ENCODE results near the gene C6.

C6 gene

GRCh38 chr5:41213340-41213739 is at the start of gene C6:
Gene C6 (minus strand): TSS chr5:41213532. CDS start chr5:41203230, 10,302 bp downstream.
- TF ChIP-seq, protein P1, sequence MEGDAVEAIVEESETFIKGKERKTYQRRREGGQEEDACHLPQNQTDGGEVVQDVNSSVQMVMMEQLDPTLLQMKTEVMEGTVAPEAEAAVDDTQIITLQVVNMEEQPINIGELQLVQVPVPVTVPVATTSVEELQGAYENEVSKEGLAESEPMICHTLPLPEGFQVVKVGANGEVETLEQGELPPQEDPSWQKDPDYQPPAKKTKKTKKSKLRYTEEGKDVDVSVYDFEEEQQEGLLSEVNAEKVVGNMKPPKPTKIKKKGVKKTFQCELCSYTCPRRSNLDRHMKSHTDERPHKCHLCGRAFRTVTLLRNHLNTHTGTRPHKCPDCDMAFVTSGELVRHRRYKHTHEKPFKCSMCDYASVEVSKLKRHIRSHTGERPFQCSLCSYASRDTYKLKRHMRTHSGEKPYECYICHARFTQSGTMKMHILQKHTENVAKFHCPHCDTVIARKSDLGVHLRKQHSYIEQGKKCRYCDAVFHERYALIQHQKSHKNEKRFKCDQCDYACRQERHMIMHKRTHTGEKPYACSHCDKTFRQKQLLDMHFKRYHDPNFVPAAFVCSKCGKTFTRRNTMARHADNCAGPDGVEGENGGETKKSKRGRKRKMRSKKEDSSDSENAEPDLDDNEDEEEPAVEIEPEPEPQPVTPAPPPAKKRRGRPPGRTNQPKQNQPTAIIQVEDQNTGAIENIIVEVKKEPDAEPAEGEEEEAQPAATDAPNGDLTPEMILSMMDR (IDR thresholded peaks at IDR 0.05; ENCODE audit: insufficient read depth, low read depth, low read length, missing control alignments): no peak
- H3K4me3 ChIP-seq (ENCODE audit: low read depth, low read length): no peak within 1 kb of the TSS
- DNase-seq (ENCODE audit: low read depth): no peak

DNA sequence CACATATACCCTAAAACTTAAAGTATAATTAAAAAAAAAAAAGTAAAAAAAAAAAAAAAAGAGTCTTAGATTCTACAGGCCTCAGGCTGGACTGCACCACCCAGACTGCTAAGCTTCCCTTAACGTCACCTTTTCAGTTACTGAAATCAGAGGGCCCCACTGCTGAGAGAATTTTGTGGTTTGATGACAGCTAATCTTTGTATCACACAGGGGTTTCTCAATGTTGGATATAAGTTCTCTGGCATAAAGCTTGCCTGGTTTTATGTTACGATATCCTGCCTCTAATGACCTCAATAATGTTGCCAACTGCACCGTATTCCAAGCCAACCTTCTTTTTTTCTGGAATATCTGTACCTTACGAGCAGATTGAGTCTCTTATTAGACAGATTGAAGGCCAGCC is 43.1 kb upstream of the C6 start:
- TF ChIP-seq, protein P1 (IDR thresholded peaks at IDR 0.05; ENCODE audit: insufficient read depth, low read depth, low read length, missing control alignments): no peak
- H3K4me3 ChIP-seq (ENCODE audit: low read depth, low read length): no peak overlapping the region
- no peak for DNase-seq (ENCODE audit: low read depth)

DNA sequence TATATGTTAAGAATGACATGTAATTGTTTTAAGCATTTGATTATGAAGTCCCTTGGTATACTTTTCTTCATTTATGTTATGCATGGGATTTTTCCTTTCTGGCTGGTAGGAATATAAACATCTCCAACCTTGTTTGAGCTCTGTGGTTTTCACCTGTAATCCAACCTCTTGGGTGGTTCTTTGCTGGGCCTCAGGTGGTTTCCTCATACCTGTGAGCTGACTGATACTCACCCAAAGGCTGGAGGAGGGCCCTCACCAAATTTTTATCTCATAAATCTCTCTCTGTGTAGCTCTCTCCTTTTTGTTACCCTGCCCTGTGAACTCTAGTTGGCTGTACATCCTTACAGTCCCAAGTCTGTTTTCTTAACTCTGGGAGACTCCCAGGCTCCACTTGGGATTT is 39.8 kb upstream of the C6 start:
- TF ChIP-seq, protein P1 (IDR thresholded peaks at IDR 0.05; ENCODE audit: insufficient read depth, low read depth, low read length, missing control alignments): no peak
- H3K4me3 ChIP-seq (ENCODE audit: low read depth, low read length): no peak overlapping the region
- DNase-seq (ENCODE audit: low read depth): no peak

DNA sequence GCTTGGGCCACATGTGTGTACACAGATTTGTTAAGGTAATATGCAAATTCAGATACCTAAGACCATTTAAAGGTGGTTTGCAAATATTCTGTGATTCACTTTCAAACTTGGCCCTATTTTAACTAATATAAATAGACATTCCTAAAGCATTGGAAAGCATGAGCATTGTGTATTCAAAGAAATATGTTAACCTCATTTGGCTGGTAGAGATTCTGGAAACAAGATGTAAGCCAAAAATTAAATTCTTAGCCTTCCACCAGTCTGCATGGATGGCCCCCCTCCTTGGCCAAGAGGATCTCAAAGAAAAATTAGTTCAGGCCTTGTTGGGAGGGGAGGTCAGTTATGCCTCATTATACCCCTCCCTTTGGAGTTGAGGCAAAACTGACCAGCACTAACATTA is 38.7 kb upstream of the C6 start:
- DNase-seq (ENCODE audit: low read depth): no peak
- TF ChIP-seq, protein P1 (IDR thresholded peaks at IDR 0.05; ENCODE audit: insufficient read depth, low read depth, low read length, missing control alignments): no peak
- H3K4me3 ChIP-seq (ENCODE audit: low read depth, low read length): no peak overlapping the region

GRCh38 chr5:41250351-41250987 is 37.1 kb upstream of the C6 start:
- no peak for DNase-seq (ENCODE audit: low read depth)
- H3K4me3 ChIP-seq (ENCODE audit: low read depth, low read length): no peak overlapping the region

GRCh38 chr5:41247135-41247534 is 33.8 kb upstream of the C6 start:
- TF ChIP-seq, protein P1 (IDR thresholded peaks at IDR 0.05; ENCODE audit: insufficient read depth, low read depth, low read length, missing control alignments): no peak
- DNase-seq (ENCODE audit: low read depth): no peak
- H3K4me3 ChIP-seq (ENCODE audit: low read depth, low read length): no peak overlapping the region

More at GRCh38 chr5:41250351-41250987, 37.1 kb upstream of the C6 start:
- TF ChIP-seq, protein P1 (IDR thresholded peaks at IDR 0.05; ENCODE audit: insufficient read depth, low read depth, low read length, missing control alignments): no peak

DNA sequence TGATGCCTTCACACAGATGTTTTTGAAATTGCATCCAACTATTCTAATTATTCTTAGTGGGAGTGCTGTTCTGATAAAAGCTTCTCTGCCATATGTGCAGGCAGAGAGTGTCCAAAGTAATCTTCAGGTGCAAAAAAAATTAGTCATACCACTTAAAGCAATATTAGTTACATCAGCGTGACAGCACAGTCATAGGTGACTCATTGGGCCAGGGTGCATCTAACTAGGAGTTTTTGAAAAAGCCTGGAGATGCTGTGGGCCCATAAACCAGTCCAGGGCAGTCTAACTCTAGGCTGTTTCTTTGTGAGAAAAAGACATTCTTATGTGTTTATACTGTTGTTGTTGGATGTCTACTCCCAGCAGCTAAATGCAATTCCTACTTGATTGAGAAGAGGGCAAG is 33.0 kb upstream of the C6 start:
- TF ChIP-seq, protein P1 (IDR thresholded peaks at IDR 0.05; ENCODE audit: insufficient read depth, low read depth, low read length, missing control alignments): no peak
- H3K4me3 ChIP-seq (ENCODE audit: low read depth, low read length): no peak overlapping the region
- DNase-seq (ENCODE audit: low read depth): no peak

All from GM12865 (cell line).